Anterior cingulate cortex (tissue), 58 donors: ENCODE results near the gene PRSS16.

Experiments
- DNase-seq, 58 donors: peaks; one replicate each; lab custom pipeline; 2025; lab: John Stamatoyannopoulos, UW

Gene PRSS16

DNA sequence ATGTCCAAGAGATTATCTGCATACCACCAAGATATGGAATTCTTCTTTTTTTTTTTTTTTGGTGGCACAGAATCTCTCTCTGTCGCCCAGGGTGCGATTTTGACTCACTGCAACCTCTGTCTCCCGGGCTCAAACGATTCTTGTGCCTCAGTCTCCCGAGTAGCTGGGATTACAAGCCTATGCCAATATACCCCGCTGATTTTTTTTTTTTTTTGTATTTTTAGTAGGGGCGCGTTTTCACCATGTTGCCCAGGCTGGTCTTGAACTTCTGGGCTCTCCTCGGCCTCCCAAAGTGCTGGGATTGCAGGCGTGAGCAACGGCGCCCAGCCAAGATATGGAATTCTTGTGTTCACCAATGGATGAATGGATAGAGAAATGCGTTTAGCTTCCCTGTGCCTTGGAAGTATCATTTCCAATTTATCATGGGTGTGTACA is 33.6 kb downstream of the PRSS16 start:
- DNase-seq: no peak

DNA sequence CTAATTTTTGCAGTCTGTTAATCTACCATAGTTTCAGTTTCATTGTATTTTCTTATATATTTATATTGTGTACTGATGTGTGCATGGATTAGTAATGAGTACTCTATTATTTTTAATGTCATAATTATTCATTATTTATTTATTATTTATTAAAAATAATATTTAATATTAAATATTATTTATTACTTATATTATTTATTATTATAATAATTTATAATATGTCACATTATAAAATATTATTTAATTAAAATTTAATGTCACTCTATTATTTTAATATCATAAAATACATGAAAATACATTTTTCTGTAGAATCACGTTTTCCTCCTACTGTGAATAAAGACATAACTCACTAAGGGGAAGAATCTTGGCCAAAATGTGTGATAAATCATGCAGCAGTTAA is 34.1 kb downstream of the PRSS16 start:
- no peak for DNase-seq

DNA sequence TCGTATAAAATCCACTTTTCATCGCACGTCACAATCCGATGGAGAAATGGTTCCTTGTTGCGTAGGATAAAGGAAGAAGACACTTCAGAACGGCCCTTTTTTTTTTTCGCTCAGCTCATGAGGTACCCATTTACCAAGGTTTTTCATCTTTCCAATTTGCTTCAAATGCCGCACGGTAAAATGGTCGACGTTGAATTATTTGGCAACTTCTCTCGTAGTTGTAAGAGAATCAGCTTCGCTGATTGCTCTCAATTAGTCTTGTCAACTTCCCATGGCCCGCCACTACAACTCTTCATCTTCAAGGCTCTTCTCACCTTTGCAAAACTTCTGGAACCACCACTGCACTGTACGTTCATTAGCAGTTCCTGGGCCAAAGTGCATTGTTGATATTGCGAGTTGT is 35.8 kb downstream of the PRSS16 start:
- no peak for DNase-seq

DNA sequence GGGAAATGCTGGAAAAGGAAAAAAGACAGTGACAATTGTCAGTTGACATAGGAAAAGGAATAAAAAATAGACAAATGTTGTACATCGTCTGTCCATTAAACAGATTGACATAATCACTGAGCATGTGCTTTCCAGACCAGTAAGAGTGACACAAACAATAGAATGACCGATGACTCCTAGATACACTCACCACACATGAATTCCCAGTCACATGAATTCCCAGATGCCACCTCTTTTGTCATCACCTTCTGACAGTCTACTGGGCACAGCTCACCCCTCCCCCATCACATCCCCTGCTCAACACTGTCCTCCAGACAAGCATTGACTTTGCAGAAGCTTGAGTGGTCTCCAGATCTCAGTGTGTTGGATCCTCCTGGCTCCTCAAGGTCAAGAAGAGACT is 38.6 kb downstream of the PRSS16 start:
- no peak for DNase-seq

DNA sequence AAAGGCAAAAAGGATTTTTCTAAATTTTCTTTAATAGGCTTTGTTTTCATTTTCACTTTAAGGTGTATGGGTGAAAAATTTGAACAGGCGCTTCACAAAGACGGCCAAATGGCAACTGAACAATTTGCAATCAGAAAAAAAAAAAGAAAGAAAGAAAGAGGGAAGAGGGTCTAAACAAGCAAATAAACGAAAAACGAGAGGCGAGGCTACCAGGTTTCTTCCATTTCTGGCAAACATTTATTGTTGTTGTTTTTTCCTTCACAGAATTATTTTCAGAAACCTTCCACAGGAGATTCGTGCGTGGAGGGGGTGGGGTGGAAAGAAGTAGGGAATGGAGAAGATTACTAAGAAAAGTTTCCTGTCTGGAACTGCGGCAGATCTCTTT is 40.2 kb downstream of the PRSS16 start:
- no peak for DNase-seq

DNA sequence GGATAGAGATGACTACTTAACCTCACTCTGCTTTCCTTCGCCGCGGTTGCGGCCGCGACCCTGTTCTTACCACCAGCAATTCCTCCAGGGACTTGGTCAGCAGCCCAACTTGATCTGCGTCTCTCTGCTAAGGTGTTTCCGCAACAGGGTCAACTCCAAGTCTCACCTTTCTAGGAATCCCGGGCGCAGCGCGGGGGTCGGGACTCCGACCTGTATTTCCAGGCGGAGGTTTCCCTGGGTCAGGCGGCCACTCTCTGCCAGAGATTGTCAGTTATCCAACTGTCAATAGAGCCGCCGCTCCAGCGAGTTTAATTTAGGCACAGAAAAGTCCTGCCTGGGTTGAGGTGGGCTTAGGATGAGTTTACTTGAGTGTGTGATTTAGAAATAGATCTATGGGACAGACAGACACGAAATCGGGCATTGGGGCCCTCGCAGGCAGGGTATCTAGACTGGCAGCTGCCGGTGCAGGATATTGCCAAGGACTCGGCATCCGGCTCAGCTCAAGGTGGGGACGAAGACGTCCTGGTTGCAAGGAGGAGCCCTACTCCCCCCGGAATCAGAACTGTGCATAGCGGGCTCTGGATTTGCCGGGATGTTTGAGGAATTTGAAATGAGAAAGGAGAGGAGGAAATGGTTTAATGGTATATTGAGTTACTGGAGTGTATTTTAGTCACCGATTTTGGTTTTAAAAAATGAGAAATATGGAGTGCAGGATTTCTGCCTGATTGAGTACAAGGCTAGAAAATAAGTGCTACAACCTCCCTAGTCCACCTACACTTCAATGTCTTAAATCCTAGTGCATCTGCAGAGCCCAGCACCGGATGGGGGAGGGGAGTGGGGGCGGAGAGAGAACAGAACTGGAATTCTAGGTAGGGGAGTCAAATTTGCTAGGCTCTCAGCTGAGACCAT is 40.9 kb downstream of the PRSS16 start:
- DNase-seq: no peak

DNA sequence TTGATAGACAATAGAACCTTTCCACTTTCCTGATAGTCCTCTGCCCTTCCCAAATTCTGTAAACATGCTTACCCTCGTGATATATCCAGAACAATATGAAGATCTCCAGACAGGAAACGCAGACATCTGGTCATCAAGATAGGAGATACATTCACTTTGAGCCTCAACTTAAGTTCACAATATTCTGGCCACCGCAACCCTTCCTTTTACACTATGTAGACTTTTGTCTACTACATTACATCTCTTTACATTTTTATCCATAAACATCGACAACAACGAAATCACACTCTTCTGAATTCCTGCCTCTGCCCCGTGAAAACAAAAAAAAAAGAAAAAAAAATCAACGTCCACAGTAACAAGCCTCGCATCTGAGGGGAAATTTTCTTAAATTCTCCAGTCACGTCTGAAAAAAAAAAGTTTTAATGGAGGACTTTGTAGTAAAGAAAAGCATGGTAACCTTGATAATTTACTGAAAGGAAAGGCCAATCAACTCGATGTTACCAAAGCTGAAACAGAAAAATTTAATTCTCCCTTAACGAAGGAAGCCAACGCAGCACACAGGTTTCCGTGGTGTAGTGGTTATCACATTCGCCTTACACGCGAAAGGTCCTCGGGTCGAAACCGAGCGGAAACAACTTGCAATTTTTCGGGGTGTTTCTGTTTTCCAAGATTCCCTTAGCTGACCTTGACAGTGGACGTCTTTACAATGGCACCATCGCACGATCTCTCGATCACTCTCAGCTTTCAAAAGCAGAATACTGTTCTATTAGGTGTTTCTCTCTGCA is 42.8 kb downstream of the PRSS16 start:
- DNase-seq: no peak

DNA sequence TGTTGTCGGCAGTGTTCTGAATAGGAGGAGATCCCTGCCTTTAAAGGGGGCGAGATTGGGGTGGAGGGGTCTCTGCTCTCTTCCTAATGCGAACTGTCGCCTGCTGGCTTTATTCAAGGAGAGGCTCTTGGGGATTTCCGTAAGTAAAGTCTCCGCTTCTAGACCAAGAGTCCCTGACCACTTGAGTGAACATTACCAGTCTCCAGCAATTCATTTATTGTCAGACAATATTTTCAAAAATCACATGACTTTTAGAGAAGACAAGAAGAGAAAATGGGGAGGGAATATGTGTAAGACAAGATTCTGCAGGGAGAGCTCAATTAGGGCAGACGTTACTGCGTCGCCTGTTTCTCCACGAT is 43.3 kb downstream of the PRSS16 start:
- DNase-seq: no peak

DNA sequence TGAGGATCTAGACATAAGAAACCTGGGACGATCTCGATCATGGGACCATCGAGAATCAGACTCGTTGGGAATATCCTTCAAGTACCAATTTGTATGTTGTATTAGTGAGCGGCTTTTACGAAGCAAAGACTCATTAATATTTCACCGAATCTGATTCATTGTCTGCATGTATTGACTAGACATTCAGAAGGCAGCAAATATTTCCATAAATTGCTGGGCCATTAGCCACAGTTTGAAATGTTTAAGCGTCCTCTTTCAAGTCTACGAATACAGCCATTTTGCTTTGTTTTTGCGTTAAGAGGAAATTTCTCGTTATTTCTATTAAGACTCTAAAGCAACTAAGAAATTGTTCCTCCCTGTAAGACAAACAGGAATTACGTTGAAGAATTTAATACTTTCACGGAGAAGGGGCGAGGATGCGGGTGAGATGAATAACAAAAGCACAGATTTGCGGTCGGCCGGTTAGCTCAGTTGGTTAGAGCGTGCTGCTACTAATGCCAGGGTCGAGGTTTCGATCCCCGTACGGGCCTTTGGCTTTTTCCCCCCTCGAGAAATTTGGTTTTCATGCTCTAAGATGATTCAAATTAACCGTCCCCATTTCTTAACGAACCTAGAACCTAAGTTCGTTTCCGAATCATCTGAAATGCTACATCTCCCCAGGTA is 46.1 kb downstream of the PRSS16 start:
- no peak for DNase-seq

DNA sequence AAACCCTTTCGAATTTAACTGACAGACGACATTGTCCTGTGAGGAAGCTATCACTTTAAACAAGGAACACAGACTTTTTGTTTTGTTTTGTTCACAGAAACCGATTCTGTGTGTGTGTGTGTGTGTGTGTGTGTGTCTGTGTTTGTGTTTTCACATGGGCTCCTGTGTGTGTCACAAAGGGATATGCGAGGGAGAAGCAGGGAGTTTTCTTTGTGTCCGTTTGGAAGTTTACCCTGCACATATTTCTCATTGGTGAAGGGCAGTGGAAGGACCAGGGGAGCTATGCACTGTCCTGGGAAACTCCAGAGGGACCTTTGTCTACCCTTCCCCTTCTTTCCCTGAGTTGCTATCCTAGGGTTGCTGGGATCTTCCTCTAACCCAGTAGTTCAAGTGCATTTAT is 46.9 kb downstream of the PRSS16 start:
- DNase-seq: no peak

DNA sequence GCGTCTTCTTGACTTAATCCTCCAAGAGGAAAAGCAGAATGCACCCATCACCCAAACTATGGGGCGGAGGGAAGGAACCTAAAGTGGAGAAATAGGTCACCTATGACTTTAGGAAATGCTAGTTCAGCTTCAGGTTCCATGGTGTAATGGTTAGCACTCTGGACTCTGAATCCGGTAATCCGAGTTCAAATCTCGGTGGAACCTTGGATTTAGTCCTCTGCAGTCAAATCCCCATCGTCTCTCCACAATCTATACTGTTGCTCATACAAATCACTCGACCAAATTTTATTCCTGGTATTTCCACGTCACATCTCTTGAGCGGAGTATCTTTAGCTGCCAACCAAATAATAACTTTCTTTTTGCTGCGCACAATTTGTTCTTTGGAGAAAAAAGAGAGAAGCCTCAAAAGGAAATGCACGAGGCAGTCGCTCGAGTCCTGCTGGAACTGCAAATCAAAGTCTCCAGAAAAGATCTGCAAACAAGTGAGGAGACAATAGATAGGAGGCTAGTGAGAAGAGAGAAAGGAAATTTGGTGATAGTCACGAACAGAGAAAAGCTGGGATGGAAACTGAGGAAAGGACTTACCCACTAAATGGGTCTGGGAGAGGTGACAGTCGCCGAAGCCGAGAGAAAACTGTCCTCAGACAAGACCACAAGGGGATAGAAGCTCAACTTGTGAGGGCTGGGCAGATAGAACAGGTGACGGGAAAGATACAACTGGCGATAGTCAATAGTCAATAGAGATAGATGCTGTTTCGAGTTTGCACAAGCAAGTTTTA is 48.0 kb downstream of the PRSS16 start:
- no peak for DNase-seq

DNA sequence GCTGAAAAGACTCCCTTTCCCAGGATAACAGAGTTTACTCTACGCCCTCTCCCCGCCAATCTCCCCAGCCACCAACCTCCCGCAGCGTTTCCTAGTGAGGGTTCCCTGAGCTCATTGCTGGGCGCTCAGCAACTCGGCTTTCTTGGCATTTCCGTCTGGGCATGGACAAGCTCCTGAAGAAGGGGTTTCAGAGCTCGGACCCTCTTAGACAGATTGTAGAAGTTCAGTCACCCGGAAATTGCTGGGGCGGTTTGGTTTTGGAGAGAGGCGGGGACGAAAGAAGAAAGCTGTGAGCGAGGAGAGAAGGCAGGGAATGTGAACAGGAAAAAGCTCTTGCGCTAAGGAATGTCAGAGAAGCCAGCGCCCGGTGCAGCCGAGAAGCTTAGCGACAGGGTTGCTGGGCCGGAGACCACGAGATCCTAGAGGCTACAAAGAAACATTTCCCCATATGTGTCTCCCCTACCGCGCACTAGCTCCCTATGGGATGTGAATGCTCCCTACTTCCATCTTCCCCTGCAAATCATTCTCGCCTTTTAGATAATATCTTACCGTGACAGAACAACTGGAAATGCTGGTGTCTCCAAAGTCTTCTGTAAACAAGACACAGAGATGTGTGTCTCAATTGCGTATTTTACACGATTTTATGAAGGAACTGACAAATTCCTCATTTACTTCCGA is 48.7 kb downstream of the PRSS16 start:
- no peak for DNase-seq

DNA sequence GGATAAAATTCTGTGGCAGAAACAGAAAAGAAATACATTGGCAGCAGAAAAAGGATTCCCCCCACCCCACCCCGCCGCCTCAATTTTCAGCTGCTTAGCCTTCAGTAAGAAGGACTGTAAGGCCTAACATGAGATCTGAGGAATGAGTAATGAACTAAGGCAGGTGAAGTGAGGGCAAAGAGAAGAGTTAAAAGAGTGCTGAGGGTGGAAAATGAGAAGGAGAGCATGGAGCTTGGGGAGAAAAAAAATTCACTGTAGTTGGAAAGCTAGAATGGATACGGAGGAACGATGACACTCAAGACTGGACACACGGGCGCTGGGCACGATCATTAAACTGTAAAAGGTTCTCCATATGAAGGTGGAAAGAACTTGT is 50.0 kb downstream of the PRSS16 start:
- no peak for DNase-seq

DNA sequence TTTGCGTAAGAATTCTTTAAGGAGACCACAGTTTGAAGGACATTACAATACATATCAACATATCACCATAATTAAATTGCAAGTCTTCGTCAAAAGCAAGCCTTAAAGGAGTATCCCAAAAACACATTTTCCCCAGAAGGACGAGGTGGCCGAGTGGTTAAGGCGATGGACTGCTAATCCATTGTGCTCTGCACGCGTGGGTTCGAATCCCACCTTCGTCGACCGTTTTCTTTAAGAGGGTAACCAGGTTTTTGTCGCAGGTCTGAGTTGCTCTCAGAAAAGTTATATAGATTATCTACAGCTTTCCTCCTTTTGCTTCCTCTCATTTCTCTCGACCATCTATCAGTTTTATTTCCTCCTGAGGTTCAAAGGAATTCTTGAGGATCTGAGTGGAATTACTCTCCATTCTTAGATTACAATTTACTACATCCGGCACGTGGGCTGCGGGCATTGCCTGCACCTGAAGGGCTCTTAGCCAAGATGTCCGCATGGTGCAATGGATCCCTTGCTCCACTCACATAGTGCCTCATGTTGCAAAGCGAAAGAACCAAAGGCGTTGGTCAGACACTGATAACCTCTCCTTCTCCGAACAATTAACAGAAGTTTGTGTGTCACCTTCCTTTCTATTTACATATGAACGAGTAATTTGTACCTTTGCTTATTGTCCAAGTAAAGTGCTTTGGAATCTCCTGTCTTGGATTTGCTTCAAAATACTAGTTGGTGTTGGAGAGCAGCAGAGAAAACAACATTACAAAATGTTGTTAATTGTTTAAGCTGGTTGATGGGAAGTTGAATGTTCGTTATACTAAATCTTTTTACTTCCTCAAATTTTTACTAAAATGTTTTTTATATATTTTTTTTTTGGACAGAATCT is 50.6 kb downstream of the PRSS16 start:
- no peak for DNase-seq

DNA sequence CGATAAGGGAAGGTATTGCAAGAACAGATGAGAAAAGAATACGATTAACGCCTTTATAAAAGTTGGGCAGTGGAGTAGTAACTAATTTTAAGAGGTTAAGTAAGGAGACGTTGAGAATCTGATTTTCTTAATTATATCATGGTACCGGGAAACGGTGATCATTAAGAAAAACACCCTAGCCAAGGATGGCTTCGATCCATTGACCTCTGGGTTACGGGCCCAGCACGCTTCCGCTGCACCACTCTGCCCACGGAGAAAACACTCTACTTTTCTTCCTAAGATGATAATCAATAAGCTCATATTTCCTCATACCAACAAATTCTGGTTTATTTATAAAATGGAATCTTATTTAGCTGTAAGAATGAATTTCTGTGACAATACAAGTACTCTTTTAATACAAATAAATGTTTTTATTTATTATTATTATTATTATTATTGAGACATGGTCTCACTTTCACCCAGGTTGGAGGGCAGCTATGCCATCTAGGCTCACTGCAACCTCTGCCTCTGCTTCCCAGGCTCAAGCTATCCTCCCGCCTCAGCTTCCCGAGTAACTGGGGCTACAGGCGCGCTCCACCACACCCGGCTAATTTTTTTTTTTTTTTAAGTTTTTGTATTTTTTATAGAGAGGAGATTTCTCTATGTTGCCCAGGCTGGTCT is 56.2 kb downstream of the PRSS16 start:
- DNase-seq: no peak
